Brain microvascular endothelial cell (primary cell): ENCODE results near the gene MED27.

Experiments
- DNase-seq: peaks from one replicate; pipeline ENCODE4 v3.0.0-alpha.2; 2020
- H3K27ac ChIP-seq: fragments of 250-450 bp; sonication (Bioruptor Pico); 2 replicates; pipeline ENCODE4 v1.5.1; 2020; ENCODE audit warnings: mild to moderate bottlenecking, moderate library complexity
- H3K27me3 ChIP-seq: fragments of 250-450 bp; sonication (Bioruptor Pico); replicated peaks from 2 replicates; pipeline ENCODE4 v1.5.1; 2020; ENCODE audit warnings: mild to moderate bottlenecking
- H3K36me3 ChIP-seq: fragments of 250-450 bp; sonication (Bioruptor Pico); replicated peaks from 2 replicates; pipeline ENCODE4 v1.5.1; 2020; ENCODE audit warnings: mild to moderate bottlenecking
- H3K4me3 ChIP-seq: 2 replicates; pipeline ENCODE4 v1.5.1; 2011; ENCODE audit warnings: low read depth, mild to moderate bottlenecking, control low read depth, low read length, moderate library complexity
- CTCF ChIP-seq: IDR thresholded peaks from 2 replicates; pipeline ENCODE4 v1.5.1; 2011; ENCODE audit warnings: low read depth, mild to moderate bottlenecking, moderate library complexity, low read length, control low read depth, inconsistent platforms; ENCODE audit errors: missing control alignments
- in situ Hi-C: cut with HindIII; loops from 2 replicates; pipeline ENCODE4 v1.10.0; 2017; ENCODE audit warnings: low sequenced_read_pairs, low pct_ligation_motif_present

Gene MED27

DNA sequence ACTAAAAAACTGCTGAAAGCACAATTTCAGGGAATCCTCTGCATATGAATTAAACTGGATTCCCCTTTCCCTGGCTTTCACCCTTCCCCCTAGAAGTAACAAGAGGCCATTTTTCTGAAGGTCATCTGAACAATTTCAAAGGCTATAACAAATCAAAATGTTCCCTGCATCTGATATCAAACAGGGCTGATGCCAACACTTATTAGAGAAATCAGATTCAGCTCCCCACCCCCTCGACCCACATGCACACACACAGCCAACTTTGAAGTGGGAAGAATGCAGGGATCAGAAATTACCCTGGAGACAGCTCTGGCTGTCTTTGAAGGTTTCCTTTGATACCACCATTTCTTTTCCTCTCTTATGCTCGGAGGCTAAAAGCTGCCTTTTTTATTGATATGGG, 190.7 kb downstream of the MED27 start:
- Histone ChIP-seq H3K36me3 (no peaks in the 10 kb centered on the region), H3K27me3 (no peaks in the 10 kb centered on the region), H3K4me3 (no peak overlapping the region), H3K27ac (no peak overlapping the region)
- no peak for DNase-seq
- in situ Hi-C loops = no loop called here
- no peak for TF ChIP-seq CTCF

- H3K27me3 ChIP-seq = no peaks in the 10 kb centered on the region
- no peak overlapping the region for H3K27ac ChIP-seq
- in situ Hi-C loops = no loop called here
- no peak overlapping the region for H3K4me3 ChIP-seq
- DNase-seq = no peak
- H3K36me3 ChIP-seq = no peaks in the 10 kb centered on the region
- TF ChIP-seq CTCF = no peak
Measured at GRCh38 chr9:131887680-131888079, 192.0 kb downstream of the MED27 start.

- no peak for DNase-seq
- in situ Hi-C loops = no loop called here
Measured at GRCh38 chr9:131886826-131887225, 192.8 kb downstream of the MED27 start.

DNA sequence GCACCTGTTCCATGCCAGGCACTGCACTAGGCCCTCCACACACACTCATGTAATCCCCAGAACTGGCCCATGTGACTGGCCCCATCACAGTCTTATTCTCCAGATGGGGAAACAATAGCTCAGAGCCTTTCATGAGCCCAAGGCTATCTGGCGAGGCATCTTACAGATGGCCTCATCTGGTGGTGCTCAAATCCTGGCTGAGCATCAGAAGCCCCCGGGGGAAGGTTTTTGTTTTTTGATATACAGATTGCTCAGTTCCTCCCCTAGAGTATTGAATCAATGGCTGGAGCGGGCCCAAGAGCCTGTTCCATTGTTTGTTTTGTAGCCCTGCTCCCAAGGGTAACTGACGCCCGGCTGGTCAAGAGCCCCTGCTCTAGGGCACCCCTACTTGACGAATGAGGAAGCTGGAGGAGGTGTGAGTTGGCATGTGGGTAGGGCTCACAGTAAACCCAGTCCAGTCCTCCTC, 194.5 kb downstream of the MED27 start:
- Histone ChIP-seq H3K27me3 (no peaks in the 10 kb centered on the region), H3K27ac (no peak overlapping the region), H3K4me3 (no peak overlapping the region), H3K36me3 (no peaks in the 10 kb centered on the region)
- TF ChIP-seq CTCF = no peak
- no peak for DNase-seq
- in situ Hi-C loops = no loop called here

More at GRCh38 chr9:131886826-131887225, 192.8 kb downstream of the MED27 start:
- Histone ChIP-seq H3K4me3 (no peak overlapping the region), H3K27me3 (no peaks in the 10 kb centered on the region), H3K36me3 (no peaks in the 10 kb centered on the region), H3K27ac (no peak overlapping the region)
- no peak for TF ChIP-seq CTCF

- H3K36me3 ChIP-seq = no peaks in the 10 kb centered on the region
- DNase-seq = no peak
- no peak overlapping the region for H3K4me3 ChIP-seq
- no peak for TF ChIP-seq CTCF
- no peak overlapping the region for H3K27ac ChIP-seq
- H3K27me3 ChIP-seq = no peaks in the 10 kb centered on the region
- in situ Hi-C loops = no loop called here
Measured at GRCh38 chr9:131884222-131884621, 195.4 kb downstream of the MED27 start.

DNA sequence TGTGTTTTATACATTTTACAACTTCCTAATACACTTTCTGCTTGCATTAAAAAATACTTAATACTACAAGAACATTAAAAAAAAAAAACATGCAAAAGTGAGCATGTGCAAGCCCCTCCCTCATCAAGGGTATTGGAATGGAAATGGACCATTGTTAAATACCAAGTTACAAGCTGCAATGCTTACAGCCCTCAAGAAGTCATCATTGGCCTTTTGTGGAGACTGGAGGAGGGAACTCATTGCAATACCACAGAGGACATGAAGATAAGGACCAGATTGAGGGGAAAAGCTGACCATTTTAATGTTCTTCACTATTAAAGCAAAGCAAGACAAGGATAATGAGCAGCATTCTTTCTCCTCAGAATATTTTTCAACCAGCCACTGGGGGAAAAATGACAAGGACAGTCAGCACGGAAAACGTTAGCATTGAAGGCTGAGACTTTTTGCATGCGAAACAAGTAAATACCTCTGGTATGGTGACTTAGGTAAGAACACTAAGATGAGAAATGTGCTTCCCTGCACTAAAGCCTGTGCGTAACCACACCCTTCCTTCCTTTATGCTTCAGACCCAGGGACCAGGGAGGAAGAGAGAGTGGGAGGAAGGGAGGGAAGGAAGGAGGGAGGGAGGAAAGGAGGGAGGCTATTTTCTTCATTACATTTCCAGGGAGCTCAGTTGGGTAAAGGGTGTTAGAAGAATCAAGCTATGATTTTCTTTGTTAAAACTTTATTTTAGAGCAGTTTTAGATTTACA, 198.7 kb downstream of the MED27 start:
- no peak for TF ChIP-seq CTCF
- Histone ChIP-seq H3K4me3 (no peak overlapping the region), H3K36me3 (no peaks in the 10 kb centered on the region), H3K27me3 (no peaks in the 10 kb centered on the region), H3K27ac (no peak overlapping the region)
- DNase-seq = no peak
- in situ Hi-C loops = no loop called here
